ENCODE results near the gene USH2A.
"Not testable (repeated sequence)": the region's sequence is repeated elsewhere in the genome, so short reads cannot be mapped to it uniquely, and the experiment has no call there.

Gene USH2A

GRCh38 chr1:216416488-216416887 lies 6.8 kb downstream of the USH2A start:
- in situ Hi-C loops (cut with MboI; ENCODE audit: low sequenced_read_pairs): no loop called here

GRCh38 chr1:216410026-216410425 lies 13.2 kb downstream of the USH2A start:
- in situ Hi-C loops (cut with MboI; ENCODE audit: low sequenced_read_pairs): no loop called here

GRCh38 chr1:216390956-216391355 lies 32.3 kb downstream of the USH2A start:
- in situ Hi-C loops (cut with MboI; ENCODE audit: low sequenced_read_pairs): no loop called here

GRCh38 chr1:216389774-216390173 lies 33.5 kb downstream of the USH2A start:
- in situ Hi-C loops (cut with MboI; ENCODE audit: low sequenced_read_pairs): no loop called here

GRCh38 chr1:216388558-216388957 lies 34.7 kb downstream of the USH2A start:
- in situ Hi-C loops (cut with MboI; ENCODE audit: low sequenced_read_pairs): no loop called here

GRCh38 chr1:216387782-216388181 lies 35.5 kb downstream of the USH2A start:
- in situ Hi-C loops (cut with MboI; ENCODE audit: low sequenced_read_pairs): no loop called here

GRCh38 chr1:216379441-216379840 lies 43.8 kb downstream of the USH2A start:
- in situ Hi-C loops (cut with MboI; ENCODE audit: low sequenced_read_pairs): no loop called here

GRCh38 chr1:216368249-216368648 lies 55.0 kb downstream of the USH2A start:
- in situ Hi-C loops (cut with MboI; ENCODE audit: low sequenced_read_pairs): no loop called here

GRCh38 chr1:216366979-216367378 lies 56.3 kb downstream of the USH2A start:
- in situ Hi-C loops (cut with MboI; ENCODE audit: low sequenced_read_pairs): no loop called here

GRCh38 chr1:216356945-216357344 lies 66.3 kb downstream of the USH2A start:
- in situ Hi-C loops (cut with MboI; ENCODE audit: low sequenced_read_pairs): no loop called here

GRCh38 chr1:216350186-216350585 lies 73.1 kb downstream of the USH2A start:
- in situ Hi-C loops (cut with MboI; ENCODE audit: low sequenced_read_pairs): no loop called here

GRCh38 chr1:216346526-216346925 lies 76.7 kb downstream of the USH2A start:
- in situ Hi-C loops (cut with MboI; ENCODE audit: low sequenced_read_pairs): no loop called here

- in situ Hi-C loops (cut with MboI; ENCODE audit: low sequenced_read_pairs): not testable (repeated sequence)
These were observed 82.7 kb downstream of the USH2A start for GRCh38 chr1:216340542-216340941.

- in situ Hi-C loops (cut with MboI; ENCODE audit: low sequenced_read_pairs): no loop called here
These were observed 90.8 kb downstream of the USH2A start for GRCh38 chr1:216332462-216332861.

GRCh38 chr1:216332003-216332402 lies 91.2 kb downstream of the USH2A start:
- in situ Hi-C loops (cut with MboI; ENCODE audit: low sequenced_read_pairs): no loop called here

- in situ Hi-C loops (cut with MboI; ENCODE audit: low sequenced_read_pairs): no loop called here
These were observed 92.0 kb downstream of the USH2A start for GRCh38 chr1:216331211-216331610.

GRCh38 chr1:216330262-216330661 lies 93.0 kb downstream of the USH2A start:
- in situ Hi-C loops (cut with MboI; ENCODE audit: low sequenced_read_pairs): no loop called here

- in situ Hi-C loops (cut with MboI; ENCODE audit: low sequenced_read_pairs): no loop called here
These were observed 97.3 kb downstream of the USH2A start for GRCh38 chr1:216325946-216326345.

GRCh38 chr1:216325336-216325735 lies 97.9 kb downstream of the USH2A start:
- in situ Hi-C loops (cut with MboI; ENCODE audit: low sequenced_read_pairs): no loop called here

- in situ Hi-C loops (cut with MboI; ENCODE audit: low sequenced_read_pairs): no loop called here
These were observed 99.9 kb downstream of the USH2A start for GRCh38 chr1:216323344-216323743.

- in situ Hi-C loops (cut with MboI; ENCODE audit: low sequenced_read_pairs): no loop called here
These were observed 108.7 kb downstream of the USH2A start for GRCh38 chr1:216314379-216315095.

GRCh38 chr1:216310776-216311175 lies 112.5 kb downstream of the USH2A start:
- in situ Hi-C loops (cut with MboI; ENCODE audit: low sequenced_read_pairs): no loop called here

GRCh38 chr1:216306830-216307229 lies 116.4 kb downstream of the USH2A start:
- in situ Hi-C loops (cut with MboI; ENCODE audit: low sequenced_read_pairs): no loop called here
